ENCODE results near the gene GFI1B.

- no peak for TF ChIP-seq POLR2AphosphoS5 (IDR thresholded peaks at IDR 0.05; ENCODE audit: low read depth, low read length)
- no peak for TF ChIP-seq CHD4 (IDR thresholded peaks at IDR 0.05; ENCODE audit: borderline replicate concordance, low read length)
- TF ChIP-seq, protein P1, sequence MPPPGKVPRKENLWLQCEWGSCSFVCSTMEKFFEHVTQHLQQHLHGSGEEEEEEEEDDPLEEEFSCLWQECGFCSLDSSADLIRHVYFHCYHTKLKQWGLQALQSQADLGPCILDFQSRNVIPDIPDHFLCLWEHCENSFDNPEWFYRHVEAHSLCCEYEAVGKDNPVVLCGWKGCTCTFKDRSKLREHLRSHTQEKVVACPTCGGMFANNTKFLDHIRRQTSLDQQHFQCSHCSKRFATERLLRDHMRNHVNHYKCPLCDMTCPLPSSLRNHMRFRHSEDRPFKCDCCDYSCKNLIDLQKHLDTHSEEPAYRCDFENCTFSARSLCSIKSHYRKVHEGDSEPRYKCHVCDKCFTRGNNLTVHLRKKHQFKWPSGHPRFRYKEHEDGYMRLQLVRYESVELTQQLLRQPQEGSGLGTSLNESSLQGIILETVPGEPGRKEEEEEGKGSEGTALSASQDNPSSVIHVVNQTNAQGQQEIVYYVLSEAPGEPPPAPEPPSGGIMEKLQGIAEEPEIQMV (CRISPR knock-in tag; IDR thresholded peaks at IDR 0.05; ENCODE audit: low read depth) = no peak
- TF ChIP-seq FOXJ3 (CRISPR knock-in tag; IDR thresholded peaks at IDR 0.05; ENCODE audit: borderline replicate concordance) = no peak
- TF ChIP-seq SKI (IDR thresholded peaks at IDR 0.05; ENCODE audit: partially characterized antibody) = no peak
- TF ChIP-seq FLYWCH1 (CRISPR knock-in tag; IDR thresholded peaks at IDR 0.05) = no peak
- TF ChIP-seq ONECUT2 (CRISPR knock-in tag; IDR thresholded peaks at IDR 0.05) = no peak
- TF ChIP-seq IRX3 (CRISPR knock-in tag; IDR thresholded peaks at IDR 0.05; ENCODE audit: borderline replicate concordance, low read depth) = no peak
These were observed 16.6 kb downstream of the GFI1B start for GRCh38 chr9:132995121-132995420.

Data from HepG2 (cell line).